ENCODE data around the gene FCGR2B. TPM values are rescaled to one million over a fixed set of nuclear protein-coding genes. Genes with fewer than 3 reads are reported as not detected.
"Not testable (repeated sequence)": the region's sequence is repeated elsewhere in the genome, so short reads cannot be mapped to it uniquely, and the experiment has no call there.

FCGR2B gene
- total RNA-seq (143 and 144 TPM in 2 replicates), polyA plus RNA-seq (189 and 282 TPM in 2 replicates), polyA minus RNA-seq (107 and 108 TPM in 2 replicates)
- total RNA-seq (2013): 190 TPM

DNA sequence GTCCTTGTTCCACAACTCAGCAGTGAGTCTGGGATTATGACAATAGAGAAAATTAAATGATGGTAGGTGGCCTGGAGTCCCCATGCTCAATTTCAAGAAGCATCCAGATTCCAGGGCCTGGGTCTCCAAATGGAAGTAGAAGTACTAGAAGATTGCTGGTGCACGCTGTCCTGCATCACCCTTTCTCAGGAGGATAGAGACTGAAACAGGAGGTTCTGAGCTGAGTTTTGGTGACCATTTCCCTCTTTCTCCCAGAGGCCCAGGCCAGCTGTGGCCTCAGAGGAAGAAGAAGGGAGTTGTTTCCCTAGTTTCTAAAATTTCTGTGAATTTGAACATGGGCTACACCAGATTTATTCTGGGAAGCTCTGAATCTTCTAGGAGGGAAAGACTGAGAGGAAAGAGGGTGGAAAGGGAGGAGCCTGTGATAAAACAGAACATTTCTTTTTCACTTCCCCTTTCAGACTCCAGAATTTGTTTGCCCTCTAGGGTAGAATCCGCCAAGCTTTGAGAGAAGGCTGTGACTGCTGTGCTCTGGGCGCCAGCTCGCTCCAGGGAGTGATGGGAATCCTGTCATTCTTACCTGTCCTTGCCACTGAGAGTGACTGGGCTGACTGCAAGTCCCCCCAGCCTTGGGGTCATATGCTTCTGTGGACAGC, at the start of gene FCGR2B:
Gene FCGR2B, plus strand, starts transcription at position 460 of the 656 bp plus-strand sequence. Its CDS starts 99 bp downstream, at position 559.
- H3K27me3 Mint-ChIP-seq; H3K79me2 ChIP-seq (ENCODE audit: control insufficient read depth, insufficient read depth, low read length); H3K4me2 ChIP-seq (replicated peaks; ENCODE audit: low read depth, low read length, poor library complexity, severe bottlenecking); intact Hi-C loops (cut with micrococcal nuclease); H3K4me1 ChIP-seq (ENCODE audit: control insufficient read depth in 2 of 2, insufficient read depth in 2 of 2, low read length in 2 of 2); H3K4me1 Mint-ChIP-seq; CTCF ChIA-PET; H3K9me3 ChIP-seq (ENCODE audit: control extremely low read depth in 1 of 3, control insufficient read depth in 2 of 3, insufficient read depth in 1 of 3, low read length in 2 of 3); H3K36me3 ChIP-seq (replicated peaks in 1 of 2; ENCODE audit: control extremely low read depth in 1 of 2, control insufficient read depth in 1 of 2, extremely low read depth in 1 of 2, insufficient read depth in 2 of 2, low read length in 1 of 2); H3K27ac Mint-ChIP-seq; H2AFZ ChIP-seq (ENCODE audit: insufficient read depth, low read depth, low read length, poor library complexity, severe bottlenecking); DNase-seq; H4K20me1 ChIP-seq (ENCODE audit: control insufficient read depth, insufficient read depth, low read length, poor library complexity, severe bottlenecking); H3K27me3 ChIP-seq (replicated peaks in 1 of 4; ENCODE audit: control extremely low read depth in 1 of 4, control insufficient read depth in 3 of 4, insufficient read depth in 4 of 4, low read length in 3 of 4); H3K9me3 Mint-ChIP-seq (ENCODE audit: insufficient read depth); POLR2A ChIA-PET; H3K27ac ChIP-seq (ENCODE audit: low read length in 2 of 2); H3K9ac ChIP-seq (ENCODE audit: low read length): not testable (repeated sequence)
- H3K4me3 Mint-ChIP-seq: peak within 1 kb of the TSS; percentile 53
- H3K4me3 ChIP-seq (ENCODE audit: control extremely low read depth in 1 of 5, extremely low read depth in 1 of 5, insufficient read depth in 1 of 5, low read depth in 2 of 5, low read length in 4 of 5): peak within 1 kb of the TSS in 2 of 5 experiments; percentile 30 to 43
- ATAC-seq (ENCODE audit: low read depth): peak; percentile 73
- no CpG with 5 or more reads among the region's 4 CpGs for WGBS (ENCODE audit: insufficient coverage)

DNA sequence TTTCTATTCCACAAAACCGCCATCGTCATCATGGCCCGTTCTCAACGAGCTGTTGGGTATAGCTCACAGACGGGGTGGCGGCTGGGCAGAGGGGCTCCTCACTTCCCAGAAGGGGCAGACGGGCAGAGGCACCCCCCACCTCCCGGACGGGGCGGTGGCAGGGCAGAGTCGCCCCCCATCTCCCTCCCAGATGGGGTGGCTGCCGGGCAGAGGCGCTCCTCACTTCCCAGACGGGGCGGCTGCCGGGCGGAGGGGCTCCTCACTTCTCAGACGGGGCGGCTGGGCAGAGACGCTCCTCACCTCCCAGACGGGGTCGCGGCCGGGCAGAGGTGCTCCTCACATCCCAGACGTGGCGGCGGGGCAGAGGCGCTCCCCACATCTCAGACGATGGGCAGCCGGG, 46.5 kb upstream of the FCGR2B start:
- H3K4me3 ChIP-seq (ENCODE audit: control extremely low read depth in 1 of 5, extremely low read depth in 1 of 5, insufficient read depth in 1 of 5, low read depth in 2 of 5, low read length in 4 of 5); H3K9ac ChIP-seq (ENCODE audit: low read length); H3K9me3 ChIP-seq (ENCODE audit: control extremely low read depth in 1 of 3, control insufficient read depth in 2 of 3, insufficient read depth in 1 of 3, low read length in 2 of 3); H3K4me3 Mint-ChIP-seq; H3K27me3 ChIP-seq (replicated peaks in 1 of 4; ENCODE audit: control extremely low read depth in 1 of 4, control insufficient read depth in 3 of 4, insufficient read depth in 4 of 4, low read length in 3 of 4); H3K36me3 ChIP-seq (replicated peaks in 1 of 2; ENCODE audit: control extremely low read depth in 1 of 2, control insufficient read depth in 1 of 2, extremely low read depth in 1 of 2, insufficient read depth in 2 of 2, low read length in 1 of 2); H4K20me1 ChIP-seq (ENCODE audit: control insufficient read depth, insufficient read depth, low read length, poor library complexity, severe bottlenecking); H3K4me2 ChIP-seq (replicated peaks; ENCODE audit: low read depth, low read length, poor library complexity, severe bottlenecking); H3K27me3 Mint-ChIP-seq; ATAC-seq (ENCODE audit: low read depth); H3K9me3 Mint-ChIP-seq (ENCODE audit: insufficient read depth); intact Hi-C loops (cut with micrococcal nuclease); CTCF ChIA-PET; DNase-seq; H3K27ac Mint-ChIP-seq; H3K27ac ChIP-seq (ENCODE audit: low read length in 2 of 2); POLR2A ChIA-PET; H2AFZ ChIP-seq (ENCODE audit: insufficient read depth, low read depth, low read length, poor library complexity, severe bottlenecking); H3K79me2 ChIP-seq (ENCODE audit: control insufficient read depth, insufficient read depth, low read length): not testable (repeated sequence)
- peaks cover 21% of the 10 kb centered on the region for H3K4me1 Mint-ChIP-seq
- H3K4me1 ChIP-seq (ENCODE audit: control insufficient read depth in 2 of 2, insufficient read depth in 2 of 2, low read length in 2 of 2): peaks cover 7 to 16% of the 10 kb centered on the region in 2 donors
- WGBS (ENCODE audit: insufficient coverage): 93% methylated on average over 22 of the region's 30 CpGs

DNA sequence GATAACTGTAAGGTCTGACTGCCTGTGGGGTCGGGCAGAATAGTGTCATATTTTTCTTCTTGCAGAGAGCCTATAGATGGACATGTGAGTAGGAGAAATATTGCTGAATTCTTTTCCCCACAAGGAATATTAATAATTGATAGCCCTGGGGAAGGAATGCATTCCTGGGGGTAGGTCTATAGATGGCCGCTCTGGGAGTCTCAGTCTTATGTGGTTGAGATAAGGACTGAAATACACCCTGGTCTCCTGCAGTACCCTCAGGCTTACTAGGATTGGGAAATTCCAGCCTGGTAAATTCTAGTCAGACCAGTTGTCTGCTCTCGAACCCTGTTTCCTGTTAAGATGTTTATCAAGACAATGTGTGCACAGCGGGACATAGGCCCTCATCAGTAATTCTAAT, 44.4 kb upstream of the FCGR2B start:
- WGBS (ENCODE audit: insufficient coverage): no CpG with 5 or more reads among the region's 4 CpGs
- H3K27me3 Mint-ChIP-seq; CTCF ChIA-PET; H3K4me3 Mint-ChIP-seq; H3K9me3 Mint-ChIP-seq (ENCODE audit: insufficient read depth); ATAC-seq (ENCODE audit: low read depth); H3K27ac Mint-ChIP-seq; H3K4me3 ChIP-seq (ENCODE audit: control extremely low read depth in 1 of 5, extremely low read depth in 1 of 5, insufficient read depth in 1 of 5, low read depth in 2 of 5, low read length in 4 of 5); H3K9me3 ChIP-seq (ENCODE audit: control extremely low read depth in 1 of 3, control insufficient read depth in 2 of 3, insufficient read depth in 1 of 3, low read length in 2 of 3); H3K36me3 ChIP-seq (replicated peaks in 1 of 2; ENCODE audit: control extremely low read depth in 1 of 2, control insufficient read depth in 1 of 2, extremely low read depth in 1 of 2, insufficient read depth in 2 of 2, low read length in 1 of 2); H3K79me2 ChIP-seq (ENCODE audit: control insufficient read depth, insufficient read depth, low read length); H3K27ac ChIP-seq (ENCODE audit: low read length in 2 of 2); H3K27me3 ChIP-seq (replicated peaks in 1 of 4; ENCODE audit: control extremely low read depth in 1 of 4, control insufficient read depth in 3 of 4, insufficient read depth in 4 of 4, low read length in 3 of 4); H4K20me1 ChIP-seq (ENCODE audit: control insufficient read depth, insufficient read depth, low read length, poor library complexity, severe bottlenecking); DNase-seq; H3K4me2 ChIP-seq (replicated peaks; ENCODE audit: low read depth, low read length, poor library complexity, severe bottlenecking); intact Hi-C loops (cut with micrococcal nuclease); POLR2A ChIA-PET; H2AFZ ChIP-seq (ENCODE audit: insufficient read depth, low read depth, low read length, poor library complexity, severe bottlenecking); H3K9ac ChIP-seq (ENCODE audit: low read length): not testable (repeated sequence)
- peaks cover 20% of the 10 kb centered on the region for H3K4me1 Mint-ChIP-seq
- H3K4me1 ChIP-seq (ENCODE audit: control insufficient read depth in 2 of 2, insufficient read depth in 2 of 2, low read length in 2 of 2): peaks cover 18 to 30% of the 10 kb centered on the region in 2 donors

DNA sequence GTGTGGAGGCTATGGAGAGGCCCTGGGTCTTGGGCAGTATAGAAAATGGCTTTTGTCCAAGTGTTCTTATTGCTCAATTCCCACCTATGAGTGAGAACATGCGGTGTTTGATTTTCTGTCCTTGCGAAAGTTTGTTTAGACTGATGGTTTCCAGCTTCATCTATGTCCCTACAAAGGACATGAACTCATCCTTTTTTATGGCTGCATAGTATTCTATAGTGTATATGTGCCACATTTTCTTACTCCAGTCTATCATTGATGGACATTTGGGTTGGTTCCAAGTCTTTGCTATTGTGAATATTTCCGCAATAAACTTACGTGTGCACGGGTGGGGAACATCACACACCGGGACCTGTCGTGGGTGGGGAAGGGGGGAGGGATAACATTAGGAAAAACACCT, 42.5 kb upstream of the FCGR2B start:
- H3K36me3 ChIP-seq (replicated peaks in 1 of 2; ENCODE audit: control extremely low read depth in 1 of 2, control insufficient read depth in 1 of 2, extremely low read depth in 1 of 2, insufficient read depth in 2 of 2, low read length in 1 of 2); H3K9me3 Mint-ChIP-seq (ENCODE audit: insufficient read depth); H4K20me1 ChIP-seq (ENCODE audit: control insufficient read depth, insufficient read depth, low read length, poor library complexity, severe bottlenecking); H3K4me2 ChIP-seq (replicated peaks; ENCODE audit: low read depth, low read length, poor library complexity, severe bottlenecking); H2AFZ ChIP-seq (ENCODE audit: insufficient read depth, low read depth, low read length, poor library complexity, severe bottlenecking); CTCF ChIA-PET; H3K9ac ChIP-seq (ENCODE audit: low read length); DNase-seq; POLR2A ChIA-PET; ATAC-seq (ENCODE audit: low read depth); H3K4me3 ChIP-seq (ENCODE audit: control extremely low read depth in 1 of 5, extremely low read depth in 1 of 5, insufficient read depth in 1 of 5, low read depth in 2 of 5, low read length in 4 of 5); H3K27me3 ChIP-seq (replicated peaks in 1 of 4; ENCODE audit: control extremely low read depth in 1 of 4, control insufficient read depth in 3 of 4, insufficient read depth in 4 of 4, low read length in 3 of 4); H3K27ac ChIP-seq (ENCODE audit: low read length in 2 of 2); H3K79me2 ChIP-seq (ENCODE audit: control insufficient read depth, insufficient read depth, low read length); H3K27me3 Mint-ChIP-seq; H3K9me3 ChIP-seq (ENCODE audit: control extremely low read depth in 1 of 3, control insufficient read depth in 2 of 3, insufficient read depth in 1 of 3, low read length in 2 of 3); intact Hi-C loops (cut with micrococcal nuclease): not testable (repeated sequence)
- Mint-ChIP-seq H3K4me3 (peak overlapping the region; percentile 66), H3K27ac (peak overlapping the region; percentile 41), H3K4me1 (peaks cover 28% of the 10 kb centered on the region)
- whole genome bisulfite sequencing (ENCODE audit: insufficient coverage): no CpG with 5 or more reads among the region's 7 CpGs
- H3K4me1 ChIP-seq (ENCODE audit: control insufficient read depth in 2 of 2, insufficient read depth in 2 of 2, low read length in 2 of 2): peaks cover 23 to 38% of the 10 kb centered on the region in 2 donors

Measured in B cell (primary cell).